Subcutaneous adipose tissue (tissue), 4 donors: ENCODE data around the gene SENP3. TPM values are rescaled to one million over a fixed set of nuclear protein-coding genes. Genes with fewer than 3 reads are reported as not detected.

Experiments used
- CTCF ChIP-seq: fragments of 450-650 bp; IDR thresholded peaks from one replicate; pipeline ENCODE4 v1.5.1; 2016; ENCODE audit warnings: low read depth, mild to moderate bottlenecking, control low read depth, antibody characterized with exemption, moderate library complexity
- small RNA-seq: library from RNA; depleted of rRNA; stranded (forward); fragments of <200 nt; gene quantifications from one replicate; pipeline ENCODE3, GENCODE V24; 2016
- total RNA-seq, 4 donors: library from RNA; depleted of rRNA; stranded (reverse); fragments of >200 nt; gene quantifications; one replicate each; pipeline ENCODE4 v1.1.0, GENCODE V29; 2016

SENP3 gene
- total RNA-seq, 4 donors from 2014 or later = 41.6 to 64.7 (median 56.8) TPM

DNA sequence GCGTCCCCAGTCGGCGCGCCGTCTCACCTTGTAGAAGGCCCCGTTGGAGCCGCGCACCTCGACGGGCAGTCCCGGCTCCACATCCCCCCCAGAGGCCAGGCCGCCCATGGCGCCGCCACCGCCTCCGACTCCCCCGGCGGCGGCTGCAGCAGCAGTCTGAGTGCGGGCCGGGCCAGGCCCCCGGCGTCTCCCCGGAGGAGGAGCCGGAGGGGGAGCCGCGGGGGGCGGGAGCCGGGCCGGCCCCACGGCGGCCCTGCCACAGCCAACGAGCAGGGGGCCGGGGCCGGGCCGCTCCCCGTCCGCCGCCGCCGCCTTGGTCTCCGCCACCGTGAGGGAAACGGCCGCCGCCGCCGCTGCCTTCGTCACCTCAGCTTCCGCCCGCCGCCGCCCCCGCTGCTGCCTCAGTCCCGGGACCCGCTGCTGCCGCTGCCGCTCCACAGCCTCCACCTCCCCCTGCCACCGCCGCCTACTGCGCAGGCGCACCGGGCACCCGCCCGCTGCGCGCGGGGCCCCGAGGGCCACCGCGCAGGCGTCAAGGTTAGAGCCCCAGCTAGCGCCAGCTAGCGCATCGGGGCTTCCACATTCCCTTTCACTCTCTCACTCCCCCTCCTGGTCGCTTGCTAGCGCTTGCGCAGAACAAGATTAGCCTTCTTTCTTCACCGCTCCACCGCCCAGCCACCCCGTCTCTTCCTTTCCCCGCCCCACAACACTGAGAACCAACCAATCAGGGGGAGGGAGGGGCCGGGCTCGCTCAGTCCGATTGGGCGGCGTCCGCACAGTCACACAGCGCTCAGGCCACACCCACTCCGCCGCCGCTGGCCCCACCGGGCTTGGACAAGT, 52.9 kb downstream of the SENP3 start, which contains the start of gene FXR2:
TSS of gene FXR2 (minus strand) at position 473 of the 840 bp plus-strand sequence. CDS start at position 108, 365 bp downstream.
- TF ChIP-seq CTCF = no peak

DNA sequence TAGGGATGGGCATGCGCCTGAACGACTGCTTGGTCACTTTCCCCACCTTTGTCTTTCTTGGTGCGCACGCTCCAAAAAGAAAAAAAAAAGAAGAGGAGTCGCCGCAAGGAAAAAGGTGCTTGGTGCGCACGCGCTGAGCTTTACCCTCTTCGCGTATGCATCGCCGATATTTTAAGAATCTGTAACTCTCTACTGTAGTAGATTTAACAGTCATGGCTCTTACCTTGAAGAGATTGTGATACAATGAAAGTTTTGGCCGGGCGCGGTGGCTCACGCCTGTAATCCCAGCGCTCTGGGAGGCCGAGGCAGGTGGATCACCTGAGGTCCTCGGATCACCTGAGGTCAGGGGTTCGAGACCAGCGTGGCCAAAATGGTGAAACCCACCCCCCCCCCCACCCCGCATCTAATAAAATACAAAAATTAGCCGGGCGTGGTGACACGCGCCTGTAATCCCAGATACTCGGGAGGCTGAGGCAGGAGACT, 53.6 kb downstream of the SENP3 start:
- no peak for TF ChIP-seq CTCF

GRCh38 chr17:7618608-7619007, 56.9 kb downstream of the SENP3 start:
- no peak for TF ChIP-seq CTCF

GRCh38 chr17:7620835-7621234, 59.1 kb downstream of the SENP3 start:
- TF ChIP-seq CTCF = no peak

Small RNA genes within 50 kb of the gene (small RNA-seq; reads per million reads assigned to genes)
- gene CD68 (not detected), gene RF00019 (0.49 reads per million), gene SNORA48 (not detected), gene SNORD10 (not detected)

Other genes starting within 250 kb of the SENP3 start
- 10 to 100 TPM; 52.7 to 89.2 (median 75.6) TPM for gene GPS2, start 246.6 kb upstream of the SENP3 start, total RNA-seq
- 10 to 100 TPM in 3 of 4 donors, 1 to 10 TPM in 1; 4.9 to 22.6 (median 11.2) TPM for gene NEURL4, start 232.6 kb upstream of the SENP3 start, total RNA-seq
- 1 to 10 TPM; 1.8 to 8.4 (median 4.0) TPM for gene ACAP1, start 225.4 kb upstream of the SENP3 start, total RNA-seq
- gene KCTD11, start 209.8 kb upstream of the SENP3 start, total RNA-seq = 10 to 100 TPM in 1 of 4 donors, 1 to 10 TPM in 3; 4.9 to 13.8 (median 7.2) TPM
- not detected for gene TMEM95, start 206.8 kb upstream of the SENP3 start, total RNA-seq
- gene TNK1, start 180.8 kb upstream of the SENP3 start, total RNA-seq = 1 to 10 TPM in 3 of 4 donors, under 1 TPM in 1; 0.51 to 1.9 (median 1.1) TPM
- 10 to 100 TPM in 3 of 4 donors, 1 to 10 TPM in 1; 9.1 to 21.3 (median 16.2) TPM for gene PLSCR3, start 167.4 kb upstream of the SENP3 start, total RNA-seq
- 100 to 1,000 TPM in 2 of 4 donors, 10 to 100 TPM in 2; 76.7 to 134 (median 109) TPM for gene TMEM256, start 157.8 kb upstream of the SENP3 start, total RNA-seq
- gene NLGN2, start 154.1 kb upstream of the SENP3 start, total RNA-seq = 1 to 10 TPM; 3.1 to 6.8 (median 4.2) TPM
- not detected for gene SPEM1, start 141.6 kb upstream of the SENP3 start, total RNA-seq
- not detected for gene SPEM2, start 136.3 kb upstream of the SENP3 start, total RNA-seq
- not detected for gene SPEM3, start 133.1 kb upstream of the SENP3 start, total RNA-seq
- gene TMEM102, start 126.5 kb upstream of the SENP3 start, total RNA-seq = 1 to 10 TPM; 2.9 to 7.8 (median 5.9) TPM
- gene FGF11, start 122.4 kb upstream of the SENP3 start, total RNA-seq = 1 to 10 TPM in 2 of 4 donors, under 1 TPM in 1, not detected in 1; 0.88 to 1.3 (median 1.2) TPM
- 10 to 100 TPM in 1 of 4 donors, 1 to 10 TPM in 3; 2.4 to 10.4 (median 9.8) TPM for gene CHRNB1, start 116.9 kb upstream of the SENP3 start, total RNA-seq
- gene ZBTB4, start 82.3 kb upstream of the SENP3 start, total RNA-seq = 10 to 100 TPM; 34.2 to 58.0 (median 39.3) TPM
- not detected for gene SLC35G6, start 80.5 kb upstream of the SENP3 start, total RNA-seq
- 100 to 1,000 TPM in 1 of 4 donors, 10 to 100 TPM in 3; 31.1 to 123 (median 58.5) TPM for gene POLR2A, start 77.6 kb upstream of the SENP3 start, total RNA-seq
- gene TNFSF12, start 12.9 kb upstream of the SENP3 start, total RNA-seq = 10 to 100 TPM; 21.2 to 61.9 (median 58.7) TPM
- 10 to 100 TPM; 22.8 to 69.5 (median 53.1) TPM for gene TNFSF13, start 3.2 kb upstream of the SENP3 start, total RNA-seq
- 100 to 1,000 TPM in 3 of 4 donors, 10 to 100 TPM in 1; 56.9 to 609 (median 149) TPM for gene CD68, start 17.7 kb downstream of the SENP3 start, total RNA-seq
- gene MPDU1, start 21.9 kb downstream of the SENP3 start, total RNA-seq = 10 to 100 TPM; 53.9 to 94.2 (median 77.7) TPM
- 1 to 10 TPM in 1 of 4 donors, not detected in 3; 1.0 TPM for gene SOX15, start 28.2 kb downstream of the SENP3 start, total RNA-seq
- 10 to 100 TPM; 12.2 to 35.0 (median 25.1) TPM for gene FXR2, start 53.0 kb downstream of the SENP3 start, total RNA-seq
- gene SAT2, start 65.9 kb downstream of the SENP3 start, total RNA-seq = 100 to 1,000 TPM in 1 of 4 donors, 10 to 100 TPM in 3; 69.6 to 126 (median 85.0) TPM
- gene SHBG, start 68.2 kb downstream of the SENP3 start, total RNA-seq = 1 to 10 TPM in 2 of 4 donors, under 1 TPM in 2; 0.44 to 2.1 (median 1.1) TPM
- under 1 TPM in 1 of 4 donors, not detected in 3; 0.38 TPM for gene ATP1B2, start 89.0 kb downstream of the SENP3 start, total RNA-seq
- 10 to 100 TPM; 13.8 to 21.7 (median 16.4) TPM for gene TP53, start 125.6 kb downstream of the SENP3 start, total RNA-seq
- gene WRAP53, start 126.6 kb downstream of the SENP3 start, total RNA-seq = 1 to 10 TPM; 1.1 to 3.3 (median 2.1) TPM
- gene EFNB3, start 143.3 kb downstream of the SENP3 start, total RNA-seq = under 1 TPM; 0.22 to 0.82 (median 0.55) TPM
- gene DNAH2, start 155.8 kb downstream of the SENP3 start, total RNA-seq = under 1 TPM; under 0.01 to 0.22 (median 0.18) TPM